Measurements from ENCODE around the gene PPP1R37. TPM values are rescaled to one million over a fixed set of nuclear protein-coding genes. Genes with fewer than 3 reads are reported as not detected.

PPP1R37 gene
- total RNA-seq, 1 donor = 53.6 TPM

DNA sequence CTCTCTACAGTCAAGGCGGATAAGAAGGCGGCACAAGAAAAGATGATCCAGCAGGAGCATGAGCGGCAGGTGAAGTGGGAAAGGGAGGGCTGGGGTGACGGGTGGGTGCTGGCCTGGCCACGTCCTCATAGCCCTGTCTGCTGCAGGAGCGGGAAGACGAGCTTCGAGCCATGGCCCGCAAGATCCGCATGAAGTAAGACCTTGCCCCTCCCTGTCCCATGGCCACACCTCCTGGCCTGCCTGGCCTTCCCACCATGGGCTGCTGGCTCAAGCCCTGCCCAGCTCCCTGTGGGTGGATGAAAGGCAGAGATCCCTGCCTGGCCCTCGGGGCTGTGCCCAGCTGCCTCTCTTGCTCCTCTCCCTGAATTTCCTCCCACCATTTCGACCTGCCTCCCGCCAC, 23.9 kb upstream of the PPP1R37 start:
- Histone ChIP-seq H4K20me1 (ENCODE audit: insufficient read depth, low read length) (peaks cover 15% of the 10 kb centered on the region), H3K9me3 (ENCODE audit: low read depth, low read length) (no peaks in the 10 kb centered on the region), H2AFZ (ENCODE audit: low read length) (no peak overlapping the region), H3K4me2 (ENCODE audit: insufficient read depth, low read length) (no peak overlapping the region), H3K4me3 (ENCODE audit: insufficient read depth, low read length) (no peak overlapping the region), H3K4me1 (ENCODE audit: insufficient read depth, low read length) (no peaks in the 10 kb centered on the region), H3K27ac (ENCODE audit: low read depth, low read length) (no peak overlapping the region), H3K36me3 (ENCODE audit: insufficient read depth, low read length) (peaks cover 47% of the 10 kb centered on the region), H3K79me2 (ENCODE audit: insufficient read depth, low read length) (peaks cover 10% of the 10 kb centered on the region), H3K27me3 (ENCODE audit: insufficient read depth, low read length) (no peaks in the 10 kb centered on the region)
- peak; percentile 97 for DNase-seq (ENCODE audit: insufficient read length, low spot score, missing footprints)
- TF ChIP-seq, protein P1, sequence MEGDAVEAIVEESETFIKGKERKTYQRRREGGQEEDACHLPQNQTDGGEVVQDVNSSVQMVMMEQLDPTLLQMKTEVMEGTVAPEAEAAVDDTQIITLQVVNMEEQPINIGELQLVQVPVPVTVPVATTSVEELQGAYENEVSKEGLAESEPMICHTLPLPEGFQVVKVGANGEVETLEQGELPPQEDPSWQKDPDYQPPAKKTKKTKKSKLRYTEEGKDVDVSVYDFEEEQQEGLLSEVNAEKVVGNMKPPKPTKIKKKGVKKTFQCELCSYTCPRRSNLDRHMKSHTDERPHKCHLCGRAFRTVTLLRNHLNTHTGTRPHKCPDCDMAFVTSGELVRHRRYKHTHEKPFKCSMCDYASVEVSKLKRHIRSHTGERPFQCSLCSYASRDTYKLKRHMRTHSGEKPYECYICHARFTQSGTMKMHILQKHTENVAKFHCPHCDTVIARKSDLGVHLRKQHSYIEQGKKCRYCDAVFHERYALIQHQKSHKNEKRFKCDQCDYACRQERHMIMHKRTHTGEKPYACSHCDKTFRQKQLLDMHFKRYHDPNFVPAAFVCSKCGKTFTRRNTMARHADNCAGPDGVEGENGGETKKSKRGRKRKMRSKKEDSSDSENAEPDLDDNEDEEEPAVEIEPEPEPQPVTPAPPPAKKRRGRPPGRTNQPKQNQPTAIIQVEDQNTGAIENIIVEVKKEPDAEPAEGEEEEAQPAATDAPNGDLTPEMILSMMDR (IDR thresholded peaks at IDR 0.05; ENCODE audit: extremely low read depth, low read depth, low read length) = no peak

DNA sequence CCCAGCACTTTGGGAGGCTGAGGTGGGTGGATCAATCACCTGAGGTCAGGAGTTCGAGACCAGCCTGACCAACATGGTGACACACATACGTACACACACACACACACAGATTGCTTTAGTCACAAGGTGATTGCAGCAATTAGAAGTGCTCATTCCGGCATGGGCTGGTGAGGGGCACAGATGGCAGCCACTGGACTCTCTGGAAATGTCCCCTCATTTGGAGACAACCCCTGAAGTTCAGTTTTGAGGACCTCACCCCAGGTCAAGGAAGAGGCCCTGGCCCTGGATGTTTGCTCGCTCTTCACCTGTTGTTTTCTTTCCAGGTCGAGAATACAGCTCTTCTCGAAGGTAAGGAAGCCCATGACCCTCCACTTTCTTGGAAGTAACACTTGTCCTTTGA, 22.8 kb upstream of the PPP1R37 start:
- Histone ChIP-seq H3K79me2 (ENCODE audit: insufficient read depth, low read length) (peaks cover 7% of the 10 kb centered on the region), H3K4me2 (ENCODE audit: insufficient read depth, low read length) (no peak overlapping the region), H3K36me3 (ENCODE audit: insufficient read depth, low read length) (peaks cover 39% of the 10 kb centered on the region), H3K27me3 (ENCODE audit: insufficient read depth, low read length) (no peaks in the 10 kb centered on the region), H3K27ac (ENCODE audit: low read depth, low read length) (no peak overlapping the region), H3K4me1 (ENCODE audit: insufficient read depth, low read length) (no peaks in the 10 kb centered on the region), H3K4me3 (ENCODE audit: insufficient read depth, low read length) (no peak overlapping the region), H3K9me3 (ENCODE audit: low read depth, low read length) (no peaks in the 10 kb centered on the region), H2AFZ (ENCODE audit: low read length) (no peak overlapping the region), H4K20me1 (ENCODE audit: insufficient read depth, low read length) (peaks cover 15% of the 10 kb centered on the region)
- DNase-seq (ENCODE audit: insufficient read length, low spot score, missing footprints) = peak; percentile 84
- TF ChIP-seq, protein P1 (IDR thresholded peaks at IDR 0.05; ENCODE audit: extremely low read depth, low read depth, low read length) = no peak

DNA sequence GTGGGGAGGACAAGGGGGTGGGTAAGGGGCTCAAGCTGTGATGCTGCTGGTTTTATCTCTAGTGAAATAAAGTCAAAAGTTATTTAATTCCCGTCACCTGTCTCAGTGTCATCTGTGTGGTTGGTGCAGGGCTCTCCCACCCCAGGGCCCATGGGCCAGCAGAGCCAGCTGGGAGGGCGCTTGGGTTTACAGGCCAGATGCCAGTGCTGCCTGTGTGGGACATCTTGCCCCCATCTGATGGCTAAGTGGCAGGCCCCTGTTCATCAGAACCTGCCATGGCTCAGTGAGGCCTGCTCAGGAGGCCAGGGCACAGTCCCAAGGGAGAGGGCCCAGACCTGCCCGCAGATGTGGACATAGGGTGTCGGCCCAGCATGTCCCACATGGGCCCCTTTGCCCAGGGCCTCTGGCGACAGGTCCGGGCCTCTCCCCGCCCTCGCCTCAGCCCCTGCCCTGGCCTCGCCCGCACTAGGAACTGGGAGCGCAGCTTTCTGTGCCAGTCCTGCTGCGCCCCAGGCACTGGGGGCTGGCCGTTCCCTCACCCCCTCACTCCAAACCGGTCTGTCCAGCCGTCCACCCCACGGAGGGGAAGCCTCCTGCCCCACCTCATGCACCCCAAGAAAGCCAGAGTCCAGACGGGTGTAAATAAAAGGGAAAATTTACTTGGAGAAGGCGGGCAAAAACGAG, 22.0 kb upstream of the PPP1R37 start:
- DNase-seq (ENCODE audit: insufficient read length, low spot score, missing footprints) = peak; percentile 77
- Histone ChIP-seq H3K4me3 (ENCODE audit: insufficient read depth, low read length) (no peak overlapping the region), H3K36me3 (ENCODE audit: insufficient read depth, low read length) (peaks cover 33% of the 10 kb centered on the region), H3K9me3 (ENCODE audit: low read depth, low read length) (no peaks in the 10 kb centered on the region), H3K79me2 (ENCODE audit: insufficient read depth, low read length) (peaks cover 4% of the 10 kb centered on the region), H3K27ac (ENCODE audit: low read depth, low read length) (no peak overlapping the region), H3K4me2 (ENCODE audit: insufficient read depth, low read length) (no peak overlapping the region), H3K27me3 (ENCODE audit: insufficient read depth, low read length) (no peaks in the 10 kb centered on the region), H3K4me1 (ENCODE audit: insufficient read depth, low read length) (peaks cover 1% of the 10 kb centered on the region), H4K20me1 (ENCODE audit: insufficient read depth, low read length) (peaks cover 11% of the 10 kb centered on the region), H2AFZ (ENCODE audit: low read length) (no peak overlapping the region)
- TF ChIP-seq, protein P1 (IDR thresholded peaks at IDR 0.05; ENCODE audit: extremely low read depth, low read depth, low read length) = no peak

DNA sequence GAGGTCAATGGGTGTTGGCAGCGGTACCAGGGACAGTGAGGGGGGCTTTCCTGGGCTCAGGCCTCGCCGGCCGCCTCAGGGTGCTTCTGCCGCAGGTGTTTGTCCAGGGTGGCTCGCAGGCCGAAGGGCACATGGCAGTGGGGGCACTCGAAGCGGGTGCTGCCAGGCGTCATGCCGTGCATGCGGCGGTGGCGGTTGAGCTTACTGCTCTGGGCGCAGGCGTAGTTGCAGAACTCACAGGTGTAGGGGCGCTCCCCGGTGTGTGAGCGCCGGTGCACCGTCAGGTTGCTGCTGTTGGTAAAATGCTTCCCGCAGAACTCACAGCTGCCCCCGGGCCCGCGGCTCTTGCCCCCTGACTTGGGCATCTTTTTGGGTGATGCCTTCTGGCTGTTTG, 21.4 kb upstream of the PPP1R37 start:
- H3K36me3 ChIP-seq (ENCODE audit: insufficient read depth, low read length) = peaks cover 32% of the 10 kb centered on the region
- H3K4me2 ChIP-seq (ENCODE audit: insufficient read depth, low read length) = no peak overlapping the region
- TF ChIP-seq, protein P1 (IDR thresholded peaks at IDR 0.05; ENCODE audit: extremely low read depth, low read depth, low read length) = no peak
- no peaks in the 10 kb centered on the region for H3K27me3 ChIP-seq (ENCODE audit: insufficient read depth, low read length)
- H3K79me2 ChIP-seq (ENCODE audit: insufficient read depth, low read length) = peaks cover 4% of the 10 kb centered on the region
- no peaks in the 10 kb centered on the region for H3K9me3 ChIP-seq (ENCODE audit: low read depth, low read length)
- H3K27ac ChIP-seq (ENCODE audit: low read depth, low read length) = no peak overlapping the region
- no peak overlapping the region for H2AFZ ChIP-seq (ENCODE audit: low read length)
- H3K4me3 ChIP-seq (ENCODE audit: insufficient read depth, low read length) = no peak overlapping the region
- peaks cover 10% of the 10 kb centered on the region for H4K20me1 ChIP-seq (ENCODE audit: insufficient read depth, low read length)
- peak; percentile 34 for DNase-seq (ENCODE audit: insufficient read length, low spot score, missing footprints)
- peaks cover 2% of the 10 kb centered on the region for H3K4me1 ChIP-seq (ENCODE audit: insufficient read depth, low read length)

Data from osteoblast (primary cell).